IPS-NIHi11 (cell line): Measurements from ENCODE around the gene NUBPL.
"Not testable (repeated sequence)": the region's sequence is repeated elsewhere in the genome, so short reads cannot be mapped to it uniquely, and the experiment has no call there.

ENCODE experiments used
- DNase-seq: peaks from one replicate; pipeline ENCODE4 v3.0.0; 2012; ENCODE audit warnings: mixed read lengths, low spot score

Gene NUBPL

DNA sequence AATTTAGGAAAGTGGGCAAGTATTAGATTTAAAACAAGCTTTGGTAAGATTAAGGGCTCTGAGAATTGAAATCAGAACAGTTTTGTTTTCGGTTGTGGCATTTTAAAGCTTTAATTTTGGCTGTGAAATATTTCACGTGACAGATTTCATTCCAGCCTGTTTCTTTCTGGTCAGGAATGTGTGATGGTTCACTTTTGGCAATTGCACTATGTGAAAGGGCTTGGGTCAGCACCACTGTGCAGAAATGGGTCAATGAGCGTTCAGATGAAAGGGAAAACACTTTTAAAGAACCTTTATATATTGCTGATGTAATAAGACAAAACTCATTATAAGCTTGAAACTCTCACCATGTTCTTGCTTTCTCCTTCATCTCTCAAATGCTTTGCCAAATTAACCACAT, 17.1 kb downstream of the NUBPL start:
- DNase-seq = no peak

DNA sequence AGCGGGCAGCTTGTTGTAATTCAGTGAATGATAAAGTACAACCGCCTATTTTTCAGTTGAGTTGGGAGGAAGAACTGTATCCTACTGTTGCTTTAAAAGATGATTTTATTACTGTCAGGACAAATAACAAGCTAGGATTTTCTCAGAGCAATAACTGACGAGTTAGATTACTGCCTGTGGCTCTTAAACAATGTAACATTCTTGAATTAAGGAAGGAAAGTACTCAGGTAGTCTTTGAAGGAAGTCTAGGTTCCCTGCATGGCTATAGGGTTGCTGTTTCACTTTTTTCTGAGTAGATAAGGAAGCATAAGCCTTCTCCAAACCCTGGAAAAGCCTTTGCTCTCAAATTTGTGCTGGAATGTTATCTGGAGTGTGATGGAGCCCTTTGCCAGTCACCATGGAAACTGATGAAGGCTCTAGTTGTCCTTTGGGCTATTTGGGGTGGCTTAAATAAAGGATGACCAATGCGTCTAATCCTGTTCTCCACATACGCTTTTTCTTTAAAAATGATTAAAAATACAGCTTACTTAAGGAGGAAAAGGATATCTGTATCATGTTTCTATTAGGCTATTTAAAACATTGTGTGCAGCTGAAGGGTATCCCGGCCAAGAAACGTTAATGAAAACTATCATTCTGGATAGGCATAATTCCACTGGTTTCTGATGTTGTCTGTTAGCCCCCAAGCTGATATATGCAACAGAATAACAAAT, 17.7 kb downstream of the NUBPL start:
- no peak for DNase-seq

DNA sequence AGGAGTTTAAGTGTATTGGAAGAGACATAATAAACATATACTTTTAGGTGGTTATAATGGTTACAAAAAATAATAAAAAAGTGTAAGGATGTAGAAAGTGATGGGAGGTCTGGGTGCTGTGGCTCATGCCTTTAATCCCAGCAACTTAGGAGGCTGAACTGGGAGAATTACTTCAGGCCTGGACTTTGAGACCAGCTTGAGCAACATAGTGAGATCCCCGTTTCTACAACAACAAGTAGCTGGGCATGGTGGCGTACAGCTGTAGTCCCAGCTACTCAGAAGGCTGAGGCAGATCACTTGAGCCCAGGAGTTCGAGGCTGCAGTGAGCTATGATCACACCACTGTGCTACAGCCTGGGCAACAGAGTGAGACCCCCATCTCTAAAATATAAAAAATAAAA, 19.0 kb downstream of the NUBPL start:
- no peak for DNase-seq

DNA sequence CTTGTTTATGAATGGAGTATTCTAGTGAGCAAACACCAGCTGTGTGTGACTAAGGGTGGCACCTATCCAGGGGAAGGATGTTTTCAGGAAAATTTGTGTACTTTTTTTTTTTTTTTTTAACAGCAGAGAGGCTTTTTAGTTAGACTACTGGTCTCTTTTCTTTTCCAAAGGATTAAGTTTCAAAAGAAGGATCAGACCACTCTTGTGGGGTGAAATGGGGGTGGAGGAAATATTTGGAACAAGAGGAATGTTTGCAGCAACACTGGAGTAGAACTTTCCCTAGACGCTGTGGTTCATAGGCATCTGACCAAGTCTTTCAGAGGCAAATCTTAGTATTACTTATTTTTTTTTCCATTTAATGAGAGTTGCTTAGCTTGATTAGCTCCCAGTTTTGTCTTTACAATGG, 21.1 kb downstream of the NUBPL start:
- no peak for DNase-seq

DNA sequence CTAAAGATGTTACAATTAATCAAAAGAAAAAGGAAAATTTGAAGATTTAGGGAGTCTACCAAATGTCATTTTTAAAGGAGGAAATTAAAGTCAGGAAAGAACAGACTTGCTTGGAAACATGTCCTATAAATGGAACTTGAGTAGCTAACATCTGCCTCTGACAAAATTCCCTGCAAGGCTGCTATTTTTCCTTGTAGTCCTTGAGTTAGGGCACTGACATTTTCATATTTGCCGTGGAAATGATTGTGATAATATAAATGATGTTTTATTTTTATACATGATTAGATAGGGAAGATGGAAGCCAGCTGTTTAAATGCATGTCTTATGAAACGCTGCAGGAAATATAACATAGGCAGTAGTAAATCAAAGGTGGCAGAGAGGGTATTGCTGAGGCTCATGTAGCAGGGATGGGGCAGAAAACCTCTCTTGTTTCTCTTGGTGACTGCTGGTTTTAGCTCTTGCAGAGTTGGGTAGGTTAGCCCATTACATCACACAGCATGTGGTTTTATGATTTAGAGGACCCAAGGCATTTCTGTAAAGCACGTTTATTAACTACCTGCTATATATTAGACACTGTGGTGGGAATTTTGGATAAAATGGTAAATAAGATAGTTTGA, 21.7 kb downstream of the NUBPL start:
- no peak for DNase-seq

DNA sequence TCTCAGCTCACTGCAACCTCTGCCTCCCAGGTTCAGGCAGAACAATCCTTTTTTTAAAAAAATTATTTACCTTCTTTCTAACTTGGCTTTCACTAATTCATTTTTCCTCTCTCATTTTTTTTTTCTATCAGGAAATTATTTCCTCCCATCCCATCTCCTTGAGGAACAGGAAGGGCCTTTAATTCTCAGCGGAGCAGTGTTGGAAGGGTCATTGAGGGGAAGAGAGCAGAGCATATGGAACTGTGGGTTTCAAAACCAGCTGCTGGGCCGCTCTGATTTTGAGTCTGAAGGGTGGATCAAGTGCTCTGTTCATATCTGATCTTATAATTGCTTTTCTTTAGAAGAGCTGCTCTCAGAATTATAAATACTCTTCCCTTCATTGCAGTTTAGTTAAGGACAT, 29.0 kb downstream of the NUBPL start:
- no peak for DNase-seq

DNA sequence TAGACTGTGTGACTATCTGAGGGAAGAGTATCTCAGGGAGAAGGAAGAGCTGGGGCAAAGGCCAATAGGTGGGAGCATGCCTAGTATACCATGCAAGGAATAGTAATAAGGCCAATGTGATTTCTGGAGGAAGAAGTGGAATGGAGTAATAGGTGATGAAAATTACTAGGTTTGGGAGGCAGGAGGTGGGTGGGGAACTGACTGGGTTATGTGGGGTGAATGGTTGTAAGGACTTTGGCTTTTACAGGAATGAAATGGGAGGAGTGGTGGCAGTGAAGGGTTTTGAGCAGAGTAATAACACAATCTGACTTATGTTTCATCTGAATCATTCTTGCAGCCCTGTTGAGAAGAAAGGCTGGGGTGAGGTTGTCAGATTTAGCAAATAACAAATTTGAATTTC, 30.9 kb downstream of the NUBPL start:
- no peak for DNase-seq

DNA sequence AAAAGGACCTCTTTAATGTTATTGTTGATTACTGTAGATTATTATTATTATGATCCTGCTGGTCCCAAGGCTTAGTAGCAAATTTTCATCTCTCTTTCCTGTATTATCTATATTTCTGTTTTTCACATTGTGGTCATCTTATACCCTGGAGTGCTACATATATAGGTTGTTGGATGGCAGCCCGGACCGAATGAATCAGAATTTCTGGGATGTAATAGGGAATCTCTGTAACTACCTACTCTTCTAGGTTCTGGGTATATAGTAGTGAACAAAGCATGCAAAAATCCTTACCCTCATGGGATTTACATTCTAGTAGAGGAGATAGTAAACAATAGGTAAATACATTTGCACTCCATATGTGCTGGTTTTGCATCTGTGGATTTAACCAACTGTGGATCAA, 31.4 kb downstream of the NUBPL start:
- no peak for DNase-seq

DNA sequence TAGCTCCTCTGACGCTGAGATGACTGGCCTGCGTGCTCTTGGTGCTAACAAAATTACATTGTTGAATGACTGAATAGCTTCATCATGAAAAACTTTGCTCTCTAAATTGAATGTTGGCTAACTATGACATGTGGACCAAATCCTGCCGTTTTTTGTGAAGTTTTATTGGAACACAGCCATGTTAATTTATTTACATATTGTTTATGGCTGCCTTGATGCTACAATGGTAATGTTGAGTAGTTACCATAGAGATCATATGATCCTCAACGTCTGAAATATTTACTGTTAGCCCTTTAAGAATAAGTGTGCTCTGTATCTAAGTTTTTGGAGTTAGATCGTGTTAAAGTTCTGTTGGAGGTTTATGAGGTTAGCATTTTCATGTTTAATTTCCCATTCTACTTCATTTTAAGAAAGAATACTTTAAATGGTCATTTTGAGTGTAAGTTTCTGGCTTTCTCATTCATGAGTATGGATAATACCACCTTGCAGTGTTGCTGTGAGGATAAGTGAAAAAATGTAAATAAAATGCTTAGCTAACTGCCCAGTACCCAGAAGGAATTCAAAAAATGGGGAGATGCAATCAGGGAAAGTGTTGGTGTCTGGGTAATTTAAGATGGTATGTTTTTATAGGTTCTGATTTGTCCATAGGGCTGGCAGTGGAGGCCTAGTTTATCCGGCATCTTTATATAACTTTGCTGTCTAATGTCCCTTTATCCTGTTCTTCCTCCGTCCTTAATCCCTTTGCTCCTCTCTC, 35.3 kb downstream of the NUBPL start:
- no peak for DNase-seq

DNA sequence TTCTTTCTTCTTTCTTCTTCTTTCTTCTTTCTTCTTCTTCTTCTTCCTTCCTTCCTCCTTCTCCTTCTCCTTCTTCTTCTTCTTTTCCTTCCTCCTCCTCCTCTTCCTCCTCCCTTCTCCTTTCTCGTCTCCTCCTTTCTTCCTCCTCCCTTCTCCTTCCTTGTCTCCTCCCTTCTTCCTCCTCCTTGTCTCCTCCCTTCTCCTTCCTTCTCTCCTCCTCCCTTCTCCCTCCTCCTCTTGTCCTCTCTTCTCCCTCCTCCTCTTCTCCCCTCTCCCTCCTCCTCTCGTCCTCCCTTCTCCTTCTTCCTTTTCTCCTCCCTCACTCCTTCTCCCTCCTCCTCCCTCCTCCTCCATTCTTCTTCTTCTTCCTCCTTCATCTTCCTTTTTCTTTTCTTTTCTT, 44.5 kb downstream of the NUBPL start:
- DNase-seq = no peak

DNA sequence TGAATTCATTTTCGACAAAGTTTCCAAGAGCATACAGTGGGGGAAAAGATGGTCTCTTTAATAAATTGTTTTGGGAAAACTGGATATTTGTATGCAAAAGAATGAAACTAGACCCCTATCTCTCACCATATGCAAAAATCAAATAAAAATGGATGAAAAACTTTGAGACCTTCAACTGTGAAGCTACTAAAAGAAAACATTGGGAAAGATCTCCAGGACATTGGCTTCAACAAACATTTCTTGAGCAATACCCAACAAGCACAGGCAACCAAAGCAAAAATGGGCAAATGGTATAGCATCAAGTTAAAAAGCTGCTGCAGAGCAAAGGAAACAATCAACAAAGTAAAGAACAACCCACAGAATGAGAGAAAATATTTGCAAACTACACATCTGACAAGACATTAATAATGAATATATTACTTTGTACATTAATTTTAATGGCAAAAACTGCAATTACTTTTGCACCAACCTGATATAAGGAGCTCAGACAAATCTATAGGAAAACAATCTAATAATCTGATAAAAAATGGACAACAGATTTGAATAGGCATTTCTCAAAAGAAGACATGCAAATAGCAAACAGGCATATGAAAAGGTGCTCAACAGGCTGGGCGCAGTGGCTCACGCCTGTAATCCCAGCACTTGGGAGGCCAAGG, 50.7 kb downstream of the NUBPL start:
- no peak for DNase-seq

DNA sequence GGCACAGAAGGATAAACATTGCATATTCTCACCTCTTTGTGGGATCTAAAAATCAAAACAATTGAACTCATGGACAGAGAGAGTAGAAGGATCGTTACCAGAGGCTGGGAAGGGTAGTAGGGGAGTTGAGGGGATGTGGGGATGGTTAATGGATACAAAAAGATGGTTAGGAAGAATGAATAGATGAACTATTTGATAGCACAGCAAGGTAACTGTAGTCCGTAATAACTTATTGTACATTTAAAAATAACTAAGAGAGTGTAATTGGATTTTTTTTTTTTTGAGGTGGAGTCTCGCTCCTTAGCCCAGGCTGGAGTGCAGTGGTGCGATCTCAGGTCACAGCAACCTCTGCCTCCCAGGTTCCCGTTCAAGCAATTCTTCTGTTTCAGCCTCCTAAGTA, 52.0 kb downstream of the NUBPL start:
- no peak for DNase-seq

DNA sequence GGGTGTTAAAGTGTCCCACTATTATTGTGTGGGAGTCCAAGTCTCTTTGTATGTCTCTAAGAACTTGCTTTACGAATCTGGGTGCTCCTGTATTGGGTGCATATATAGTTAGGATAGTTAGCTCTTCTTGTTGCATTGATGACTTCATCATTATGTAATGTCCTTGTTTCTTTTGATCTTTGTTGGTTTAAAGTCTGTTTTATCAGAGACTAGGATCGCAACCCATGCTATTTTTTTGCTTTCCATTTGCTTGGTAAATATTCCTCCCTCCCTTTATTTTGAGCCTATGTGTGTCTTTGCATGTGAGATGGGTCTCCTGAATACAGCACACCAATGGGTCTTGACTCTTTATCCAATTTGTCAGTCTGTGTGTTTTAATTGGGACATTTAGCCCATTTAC, 57.7 kb downstream of the NUBPL start:
- not testable (repeated sequence) for DNase-seq

DNA sequence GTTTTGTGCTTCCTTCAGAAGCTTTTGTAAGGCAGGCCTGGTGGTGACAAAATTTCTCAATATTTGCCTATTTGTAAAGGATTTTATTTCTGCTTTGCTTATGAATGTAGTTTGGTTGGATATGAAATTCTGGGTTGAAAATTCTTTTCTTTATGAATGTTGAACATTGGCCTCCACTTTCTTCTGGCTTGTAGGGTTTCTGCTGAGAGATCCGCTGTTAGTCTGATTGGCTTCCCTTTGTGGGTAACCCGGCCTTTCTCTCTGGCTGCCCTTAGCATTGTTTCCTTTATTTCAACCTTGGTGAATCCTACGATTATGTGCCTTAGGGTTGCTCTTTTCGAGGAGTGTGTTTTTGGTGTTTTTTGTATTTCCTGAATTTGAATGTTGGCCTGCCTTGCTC, 58.2 kb downstream of the NUBPL start:
- no peak for DNase-seq

DNA sequence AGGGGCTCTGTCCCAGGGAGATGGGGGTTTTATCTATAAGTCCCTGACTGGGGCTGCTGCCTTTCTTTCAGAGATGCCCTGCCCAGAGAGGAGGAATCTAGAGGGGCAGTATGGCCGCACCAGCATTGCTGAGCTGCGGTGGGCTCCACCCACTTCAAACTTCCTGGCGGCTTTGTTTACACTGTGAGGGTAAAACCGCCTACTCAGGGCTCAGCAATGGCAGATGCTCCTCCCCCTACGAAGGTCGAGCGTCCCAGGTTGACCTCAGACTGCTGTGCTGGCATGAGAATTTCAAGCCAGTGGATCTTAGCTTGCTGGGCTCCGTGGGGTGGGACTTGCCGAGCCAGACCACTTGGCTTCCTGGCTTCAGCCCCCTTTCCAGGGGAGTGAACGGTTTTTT, 59.7 kb downstream of the NUBPL start:
- not testable (repeated sequence) for DNase-seq

DNA sequence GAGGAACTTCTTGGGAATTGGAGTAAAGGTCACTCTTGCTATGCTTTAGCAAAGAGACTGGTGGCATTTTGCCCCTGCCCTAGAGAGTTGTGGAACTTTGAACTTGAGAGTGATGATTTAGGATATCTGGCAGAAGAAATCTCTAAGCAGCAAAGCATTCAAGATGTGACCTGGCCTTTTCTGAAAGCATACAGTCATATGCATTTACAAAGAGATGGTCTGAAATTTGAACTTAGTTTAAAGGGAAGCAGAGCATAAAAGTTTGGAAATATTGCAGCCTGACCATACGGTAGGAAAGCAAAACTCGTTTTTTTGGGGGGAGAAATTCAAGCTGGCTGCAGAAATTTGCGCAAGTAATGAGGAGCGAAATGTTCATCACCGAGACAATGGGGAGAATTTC, 60.9 kb downstream of the NUBPL start:
- DNase-seq = no peak

DNA sequence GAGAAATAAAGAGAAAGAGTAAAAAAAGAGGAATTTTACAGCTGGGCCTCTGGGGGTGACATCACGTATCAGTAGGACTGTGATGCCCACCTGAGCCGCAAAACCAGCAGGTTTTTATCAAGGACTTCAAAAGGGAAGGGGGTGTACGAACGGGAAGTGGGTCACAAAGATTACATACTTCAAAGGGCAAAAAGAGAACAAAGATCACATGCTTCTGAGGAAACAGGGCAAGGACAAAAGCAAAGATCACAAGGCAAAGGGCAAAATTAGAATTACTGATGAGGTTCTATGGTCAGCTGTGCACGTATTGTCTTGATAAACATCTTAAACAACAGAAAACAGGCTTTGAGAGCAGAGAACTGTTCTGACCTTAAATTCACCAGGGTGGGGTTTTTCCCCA, 91.7 kb downstream of the NUBPL start:
- DNase-seq = not testable (repeated sequence)

DNA sequence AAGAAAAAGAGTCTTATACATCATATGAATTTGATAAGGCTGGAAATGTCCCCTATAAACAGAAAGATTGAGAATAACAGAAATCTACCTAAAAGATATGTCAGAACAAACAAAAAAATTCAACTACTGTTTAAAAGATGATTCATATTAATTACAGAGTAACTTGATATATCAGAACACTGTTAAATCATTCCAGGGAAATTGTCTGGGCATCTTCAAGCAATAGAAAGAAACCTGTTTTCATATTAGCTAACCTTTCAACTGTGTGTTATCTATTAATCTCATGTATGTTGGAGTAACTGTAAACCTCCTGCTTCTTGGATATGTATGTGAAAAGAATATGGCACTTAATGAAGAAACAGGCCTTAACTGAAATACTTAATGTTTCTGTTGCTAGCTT, 96.7 kb downstream of the NUBPL start:
- DNase-seq = no peak

DNA sequence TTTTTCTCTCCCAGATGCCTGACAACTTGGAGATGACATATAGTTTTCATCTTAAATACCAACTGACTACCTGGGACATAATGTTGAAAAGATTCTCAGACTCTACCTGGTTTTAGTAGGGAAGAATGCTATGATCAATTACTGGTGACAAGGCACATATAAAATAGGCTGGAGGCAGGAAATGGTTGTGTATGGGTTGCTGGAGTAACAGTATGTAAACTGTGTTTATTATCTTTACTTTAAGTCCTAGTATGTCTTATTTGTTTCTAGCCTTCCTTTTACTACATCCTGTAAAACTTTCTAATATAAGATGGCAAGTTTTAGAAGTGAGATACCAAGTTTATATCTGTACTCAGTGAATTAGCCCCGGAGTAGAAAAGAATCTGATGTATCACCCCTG, 98.1 kb downstream of the NUBPL start:
- DNase-seq = no peak

DNA sequence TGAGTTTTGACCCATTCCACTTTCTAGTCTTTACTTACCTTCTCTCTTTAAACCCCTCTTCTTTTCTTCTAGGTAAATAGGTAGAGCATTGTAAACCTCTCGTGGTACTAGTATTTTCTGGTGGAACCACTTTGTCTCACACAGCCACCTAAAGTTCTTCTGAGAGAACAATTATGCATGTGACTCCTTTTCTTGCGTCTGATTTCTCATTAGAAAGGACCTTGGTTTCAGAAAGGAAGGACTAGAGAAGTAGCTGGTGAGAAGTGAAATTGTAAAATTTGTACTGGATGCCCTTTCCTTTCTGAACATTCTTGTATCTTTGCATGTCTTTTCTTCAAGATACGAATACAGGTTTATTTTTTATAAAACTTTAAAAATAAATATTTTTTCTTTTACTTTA, 99.0 kb downstream of the NUBPL start:
- no peak for DNase-seq

DNA sequence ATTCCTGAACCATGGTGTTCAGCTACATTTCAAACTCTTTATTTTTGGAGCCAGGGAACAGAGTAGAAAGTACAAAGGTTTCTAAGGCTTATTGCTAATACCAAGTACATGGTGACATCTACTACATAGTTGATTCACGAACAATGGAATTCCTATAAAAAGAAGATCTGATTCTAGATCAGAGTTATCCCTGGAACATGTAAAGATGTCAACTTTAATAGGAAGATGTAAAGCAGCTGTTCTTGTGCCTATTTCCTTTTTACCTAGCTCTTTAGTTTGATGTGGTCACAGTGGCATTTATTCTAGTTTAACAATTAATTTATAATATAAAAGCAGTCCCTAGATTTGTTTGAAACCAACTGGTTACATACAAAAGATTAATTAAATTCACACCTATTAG, 99.5 kb downstream of the NUBPL start:
- DNase-seq = no peak

DNA sequence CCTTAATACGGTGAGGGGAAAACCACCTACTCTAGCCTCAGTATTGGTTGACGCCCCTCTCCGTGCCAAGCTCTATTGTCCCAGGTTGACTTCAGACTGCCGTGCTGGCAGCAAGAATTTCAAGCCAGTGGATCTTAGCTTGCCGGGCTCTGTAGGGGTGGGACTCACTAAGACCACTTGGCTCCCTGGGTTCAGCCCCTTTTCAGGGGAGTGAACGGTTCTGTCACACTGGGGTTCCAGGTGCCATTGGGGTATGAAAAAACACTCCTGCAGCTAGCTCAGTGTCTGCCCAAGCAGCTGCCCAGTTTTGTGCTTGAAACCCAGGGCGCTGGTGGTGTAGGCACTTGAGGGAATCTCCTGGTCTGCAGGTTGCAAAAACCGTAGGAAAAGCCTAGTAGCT, 107.1 kb downstream of the NUBPL start:
- DNase-seq = no peak

DNA sequence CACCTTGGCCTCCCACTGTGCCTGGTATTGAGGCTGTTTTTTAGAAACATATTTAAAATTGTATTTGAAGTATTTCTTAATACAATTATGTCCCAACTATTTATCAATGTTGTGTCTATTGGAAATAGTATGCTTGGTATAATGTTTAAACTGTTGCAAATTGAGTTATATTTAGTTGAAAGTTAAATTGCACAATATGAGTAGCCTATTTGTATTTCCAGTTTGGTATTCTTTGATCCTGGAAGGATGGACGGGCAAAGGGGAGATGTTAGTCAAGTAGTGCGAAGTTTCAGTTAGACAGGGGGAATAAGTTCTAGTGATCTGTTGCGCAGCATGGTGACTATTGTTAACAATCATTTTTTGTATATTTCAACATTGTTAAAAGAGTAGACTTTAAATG, 111.5 kb downstream of the NUBPL start:
- no peak for DNase-seq
